Inflammatory macrophage (primary cell): ENCODE measurements around the gene GPR34.
"Not testable (repeated sequence)": the region's sequence is repeated elsewhere in the genome, so short reads cannot be mapped to it uniquely, and the experiment has no call there.

Source experiments
- DNase-seq, 2 donors: peaks; one replicate each; pipeline ENCODE4 v3.0.0-alpha.2; 2020 to 2022
- total RNA-seq, 18 experiments: gene quantifications; one replicate each; lab custom pipeline; 2026; ENCODE audit warnings: mixed read lengths in 6 of 18, inconsistent platforms in 2 of 18; lab: John Stamatoyannopoulos, UW

The GPR34 gene, protein sequence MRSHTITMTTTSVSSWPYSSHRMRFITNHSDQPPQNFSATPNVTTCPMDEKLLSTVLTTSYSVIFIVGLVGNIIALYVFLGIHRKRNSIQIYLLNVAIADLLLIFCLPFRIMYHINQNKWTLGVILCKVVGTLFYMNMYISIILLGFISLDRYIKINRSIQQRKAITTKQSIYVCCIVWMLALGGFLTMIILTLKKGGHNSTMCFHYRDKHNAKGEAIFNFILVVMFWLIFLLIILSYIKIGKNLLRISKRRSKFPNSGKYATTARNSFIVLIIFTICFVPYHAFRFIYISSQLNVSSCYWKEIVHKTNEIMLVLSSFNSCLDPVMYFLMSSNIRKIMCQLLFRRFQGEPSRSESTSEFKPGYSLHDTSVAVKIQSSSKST
- 12.6 to 200 (median 104) reads per million in 18 experiments for total RNA-seq

GRCh38 chrX:41688835-41689234 is at the start of gene GPR34:
Gene GPR34, plus strand, starts transcription at chrX:41688973. Its CDS starts 6,661 bp downstream, at chrX:41695634.
- peak; percentile 68 to 69 for DNase-seq

DNA sequence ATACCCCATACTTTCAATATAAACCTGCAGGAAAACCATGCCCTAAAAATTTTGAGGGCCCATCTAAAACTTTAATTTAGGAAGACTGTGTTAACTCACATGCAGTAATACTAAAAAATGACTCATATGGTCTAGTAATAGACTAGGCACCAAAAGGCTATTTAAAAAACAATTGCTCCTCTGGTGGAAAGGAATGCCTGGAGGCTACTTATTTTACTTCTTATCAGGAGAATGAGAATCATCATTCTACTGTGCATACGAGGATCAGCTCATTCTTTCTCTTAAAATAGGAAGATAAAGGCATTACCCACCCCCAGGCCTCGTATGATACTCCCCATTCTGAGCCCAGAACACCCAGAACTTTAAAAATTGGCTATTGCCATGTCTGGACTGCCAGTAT is 42.6 kb upstream of the GPR34 start:
- not testable (repeated sequence) for DNase-seq

DNA sequence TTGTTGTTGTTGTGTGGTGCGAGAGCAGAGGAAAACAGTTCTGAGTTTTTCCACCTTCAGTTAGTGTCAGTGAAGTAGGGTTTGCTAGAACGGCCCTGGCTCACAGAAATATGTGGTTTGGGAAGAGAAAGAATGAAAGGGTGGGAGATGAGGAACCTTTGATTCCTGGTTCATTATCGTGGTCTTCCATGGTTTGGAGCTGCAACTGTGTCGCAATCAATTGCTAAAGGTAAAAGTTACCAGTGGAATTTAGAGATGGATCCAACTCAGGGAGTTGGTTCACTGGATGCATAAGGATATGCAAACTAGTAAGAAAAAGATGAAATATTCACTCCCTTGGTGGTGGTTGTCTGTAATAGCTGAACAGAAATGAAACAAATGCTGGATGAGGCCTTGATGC is 35.6 kb upstream of the GPR34 start:
- DNase-seq: no peak

GRCh38 chrX:41655101-41655500 is 33.7 kb upstream of the GPR34 start:
- DNase-seq: no peak

GRCh38 chrX:41655631-41656030 is 33.1 kb upstream of the GPR34 start:
- DNase-seq: no peak

GRCh38 chrX:41661366-41662095 is 27.2 kb upstream of the GPR34 start:
- no peak for DNase-seq

DNA sequence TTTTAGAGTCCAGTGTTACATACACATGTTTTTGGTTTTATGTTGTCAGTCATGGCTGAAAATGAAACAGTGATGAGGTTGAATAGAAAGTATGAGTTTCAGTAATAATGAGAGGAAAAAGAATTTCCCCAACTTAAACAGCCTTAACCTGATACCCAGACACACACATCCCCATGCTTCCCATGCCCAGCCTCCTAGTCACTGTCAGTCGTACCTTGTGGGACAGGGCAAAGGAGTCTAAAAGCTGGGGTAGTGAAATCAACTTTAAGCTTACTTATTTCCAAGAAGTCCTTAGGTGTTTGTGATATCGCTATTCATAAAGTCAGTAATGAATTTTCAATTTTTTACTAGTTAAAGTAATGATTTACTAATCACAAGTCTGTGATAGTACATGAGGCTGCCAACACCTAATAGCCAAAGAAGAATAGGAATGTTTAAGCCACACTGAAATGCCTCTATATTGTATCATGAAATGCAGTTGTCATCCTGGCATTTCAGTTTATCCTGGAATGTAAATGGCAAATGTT is 24.3 kb upstream of the GPR34 start:
- DNase-seq: no peak

DNA sequence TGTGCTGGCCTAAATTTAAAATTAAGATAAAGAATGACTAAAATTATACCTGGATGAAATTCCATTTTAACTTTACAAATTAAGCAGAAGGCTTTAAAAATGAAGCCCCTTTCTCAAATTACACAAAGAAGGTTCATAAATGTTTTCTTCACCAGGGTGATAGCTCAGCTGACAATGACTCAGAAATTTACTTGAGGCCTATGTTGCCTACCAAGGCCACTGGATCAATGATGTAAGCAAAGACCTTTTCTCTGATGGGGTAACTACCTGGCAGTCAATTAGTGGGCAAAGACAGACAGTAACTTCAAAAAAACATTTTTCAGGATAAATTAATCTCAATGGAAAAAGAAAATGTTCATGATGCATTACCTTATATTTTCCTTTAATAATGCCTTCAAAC is 23.9 kb upstream of the GPR34 start:
- no peak for DNase-seq

GRCh38 chrX:41665686-41666085 is 23.1 kb upstream of the GPR34 start:
- DNase-seq: no peak

GRCh38 chrX:41666251-41666650 is 22.5 kb upstream of the GPR34 start:
- peak in 1 of 2 donors; percentile 32 for DNase-seq

- DNase-seq: no peak
Measured at GRCh38 chrX:41667631-41668030, 21.1 kb upstream of the GPR34 start.

DNA sequence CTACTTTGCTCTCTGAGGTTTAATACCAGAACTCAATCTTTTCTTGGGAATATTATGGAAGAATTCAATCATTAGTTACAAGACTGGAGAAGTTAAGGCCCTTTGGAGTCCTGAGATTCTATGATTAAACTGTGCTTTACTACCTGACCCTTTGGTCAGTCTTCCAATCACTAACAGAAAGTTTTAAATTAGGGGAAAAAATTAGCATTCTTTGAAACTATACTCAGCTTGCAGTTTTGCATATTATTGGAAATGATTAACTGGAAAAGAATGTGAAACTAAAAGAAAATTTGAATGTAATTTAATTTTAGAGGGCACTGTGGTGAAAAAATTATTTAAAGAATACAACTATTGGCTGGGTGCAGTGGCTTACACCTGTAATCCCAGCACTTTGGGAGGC is 18.7 kb upstream of the GPR34 start:
- DNase-seq: no peak

DNA sequence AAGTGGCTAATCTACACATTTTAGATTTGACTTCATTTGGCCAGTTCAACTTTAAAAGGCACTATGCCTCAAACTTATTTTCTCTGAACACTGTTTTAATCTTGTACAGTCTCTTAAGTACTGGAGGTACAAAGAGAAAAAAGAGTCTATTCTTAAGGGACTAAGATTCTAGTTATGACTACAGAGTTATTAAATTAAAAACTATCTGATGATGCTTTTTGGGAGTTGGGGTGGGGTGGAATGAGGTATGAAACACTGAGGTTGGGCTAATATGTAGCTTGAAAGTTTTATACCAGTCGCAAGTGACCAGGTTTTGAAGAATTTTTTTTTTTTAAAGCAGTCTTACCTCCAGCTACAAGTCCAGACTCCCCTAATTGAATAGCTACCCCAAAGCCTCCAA is 17.7 kb upstream of the GPR34 start:
- no peak for DNase-seq

- no peak for DNase-seq
Measured at GRCh38 chrX:41672643-41673042, 16.1 kb upstream of the GPR34 start.

GRCh38 chrX:41676361-41676760 is 12.4 kb upstream of the GPR34 start:
- DNase-seq: not testable (repeated sequence)

- DNase-seq: peak; percentile 37 to 48
Measured at GRCh38 chrX:41677183-41678060, 11.4 kb upstream of the GPR34 start.

- DNase-seq: no peak
Measured at GRCh38 chrX:41684138-41684537, 4.6 kb upstream of the GPR34 start.

DNA sequence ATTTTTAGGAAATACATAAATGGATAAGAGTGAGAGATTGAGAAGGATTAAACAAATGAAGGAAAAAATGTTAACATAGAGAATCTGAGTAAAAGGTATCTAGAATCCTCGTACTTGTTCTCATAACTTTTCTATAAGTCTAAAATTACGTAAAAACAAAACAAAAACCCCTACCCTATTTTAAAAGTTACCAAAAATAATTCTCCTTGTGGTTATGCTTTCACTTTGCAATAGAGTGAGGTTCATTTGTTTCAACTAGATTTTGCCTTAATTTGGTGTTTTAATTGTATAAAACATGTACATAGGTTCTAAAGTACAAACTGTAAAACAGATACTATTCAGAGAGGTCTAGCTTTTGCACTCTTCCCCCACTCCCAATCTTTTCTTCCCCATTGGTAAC is 3.8 kb upstream of the GPR34 start:
- no peak for DNase-seq

GRCh38 chrX:41686788-41687187 is 2.0 kb upstream of the GPR34 start:
- peak; percentile 26 to 63 for DNase-seq

GRCh38 chrX:41688156-41688555 is 617 bp upstream of the GPR34 start:
- peak; percentile 19 to 48 for DNase-seq

GRCh38 chrX:41689711-41690110 is 938 bp downstream of the GPR34 start:
- peak; percentile 46 to 63 for DNase-seq

DNA sequence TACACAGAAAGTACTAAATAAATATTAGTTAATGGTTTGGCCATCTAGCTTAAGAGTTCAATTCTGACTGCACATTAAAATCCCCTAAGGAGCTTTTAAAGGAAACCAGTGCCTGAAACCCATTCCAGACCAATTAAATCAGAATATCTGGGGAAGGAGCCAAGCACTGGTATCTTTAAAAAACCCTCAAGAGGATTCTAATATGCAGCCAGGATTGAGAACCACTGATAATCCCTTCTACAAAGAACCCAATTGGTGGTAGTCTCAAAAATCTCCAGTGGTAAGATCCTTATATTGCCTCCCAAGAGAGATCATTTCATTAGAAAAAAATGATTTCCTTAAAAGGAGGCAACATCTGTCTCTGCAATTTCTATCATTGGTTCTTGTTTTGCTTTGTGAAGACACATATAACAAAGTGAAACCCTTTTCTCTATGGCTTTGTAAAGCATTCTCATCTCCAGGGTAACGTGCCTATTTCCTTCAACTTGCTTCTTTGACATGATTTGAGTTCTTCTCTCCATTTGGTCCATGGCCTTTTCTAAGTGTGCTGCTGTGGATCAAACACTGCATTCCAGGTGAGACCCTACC is 3.5 kb downstream of the GPR34 start:
- DNase-seq: no peak
